Ureter (tissue), 1 donor: Measurements from ENCODE around the gene ZNF668. TPM values are rescaled to one million over a fixed set of nuclear protein-coding genes. Genes with fewer than 3 reads are reported as not detected.
"Not testable (repeated sequence)": the region's sequence is repeated elsewhere in the genome, so short reads cannot be mapped to it uniquely, and the experiment has no call there.

ENCODE experiments used
- DNase-seq: peaks from one replicate; pipeline ENCODE4 v3.0.0-alpha.2; 2020; ENCODE audit warnings: low spot score
- total RNA-seq: library from RNA; stranded (reverse); gene quantifications from one replicate; pipeline ENCODE4 v1.2.4, GENCODE V29; 2023
- donor health status: DM: yes; HTN: yes; CAD: no.

ZNF668 gene
- total RNA-seq, 1 donor from 2014 or later, result 12.8 TPM

DNA sequence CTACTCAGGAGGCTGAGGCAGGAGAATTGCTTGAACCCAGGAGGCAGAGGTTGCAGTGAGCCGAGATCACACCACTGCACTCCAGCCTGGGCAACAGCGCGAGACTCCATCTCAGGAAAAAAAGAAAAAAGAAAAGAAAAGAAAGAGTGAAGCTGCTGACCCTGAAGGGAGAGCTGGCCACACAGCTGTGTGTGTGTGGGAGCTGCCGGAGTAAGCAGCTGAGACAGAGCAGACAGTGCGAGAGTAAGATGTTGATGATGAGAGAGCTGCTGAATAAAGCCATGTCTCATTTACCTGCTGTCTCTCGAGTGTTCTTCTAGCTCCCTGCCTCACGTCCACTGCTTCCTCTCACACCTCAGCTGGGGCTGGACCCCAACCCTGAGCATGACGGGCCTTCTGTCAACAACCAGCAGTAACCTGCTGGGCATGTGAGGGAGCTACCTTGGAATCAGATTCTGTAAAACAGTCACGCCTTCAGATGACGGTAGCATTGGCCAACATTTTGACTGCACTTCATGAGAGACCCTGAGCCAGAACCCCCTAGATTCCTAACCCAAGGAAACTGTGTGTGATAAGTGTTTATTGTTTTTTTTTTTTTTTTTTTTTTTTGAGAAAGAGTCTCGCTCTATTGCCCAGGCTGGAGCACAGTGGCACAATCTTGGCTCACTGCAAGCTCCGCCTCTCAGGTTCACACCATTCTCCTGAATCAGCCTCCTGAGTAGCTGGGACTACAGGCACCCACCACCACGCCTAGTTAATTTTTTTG, 27.0 kb upstream of the ZNF668 start:
- not testable (repeated sequence) for DNase-seq

DNA sequence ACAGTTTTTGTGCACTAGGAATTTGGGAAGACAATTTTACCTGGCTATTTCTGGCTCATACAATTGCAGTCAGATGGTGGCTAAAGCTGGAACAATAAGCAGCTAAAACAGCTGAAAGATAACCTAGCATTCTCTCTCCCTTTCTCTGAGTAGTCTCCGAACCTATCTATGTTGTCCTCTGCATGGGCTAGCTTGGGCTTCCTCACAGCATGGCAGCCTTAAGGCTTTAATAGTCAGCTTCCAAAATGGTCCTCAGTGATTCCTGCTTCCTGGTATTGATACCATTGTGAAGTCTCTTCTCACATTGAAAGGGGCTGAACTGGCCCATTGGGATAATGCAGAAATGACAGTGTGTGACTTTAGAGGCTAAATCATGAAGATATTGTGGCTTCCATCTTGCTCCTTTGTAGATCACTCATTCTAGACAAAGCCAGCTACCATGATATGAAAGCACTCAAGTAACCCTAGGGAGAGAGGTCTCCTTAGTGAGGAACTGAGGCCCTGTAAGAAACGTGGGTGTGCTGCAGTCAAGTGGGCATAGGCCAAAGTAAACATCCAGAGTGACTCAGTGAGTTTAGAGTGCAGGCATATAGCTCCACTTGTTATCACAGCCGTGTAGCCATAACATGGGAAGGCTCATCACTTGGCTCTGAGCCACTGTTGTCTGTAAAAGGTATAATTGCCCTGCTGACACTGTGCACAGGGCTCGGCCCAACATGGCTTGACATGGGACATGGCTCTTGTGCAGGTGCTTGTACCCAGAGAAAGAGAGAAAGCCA, 26.0 kb upstream of the ZNF668 start:
- no peak for DNase-seq

DNA sequence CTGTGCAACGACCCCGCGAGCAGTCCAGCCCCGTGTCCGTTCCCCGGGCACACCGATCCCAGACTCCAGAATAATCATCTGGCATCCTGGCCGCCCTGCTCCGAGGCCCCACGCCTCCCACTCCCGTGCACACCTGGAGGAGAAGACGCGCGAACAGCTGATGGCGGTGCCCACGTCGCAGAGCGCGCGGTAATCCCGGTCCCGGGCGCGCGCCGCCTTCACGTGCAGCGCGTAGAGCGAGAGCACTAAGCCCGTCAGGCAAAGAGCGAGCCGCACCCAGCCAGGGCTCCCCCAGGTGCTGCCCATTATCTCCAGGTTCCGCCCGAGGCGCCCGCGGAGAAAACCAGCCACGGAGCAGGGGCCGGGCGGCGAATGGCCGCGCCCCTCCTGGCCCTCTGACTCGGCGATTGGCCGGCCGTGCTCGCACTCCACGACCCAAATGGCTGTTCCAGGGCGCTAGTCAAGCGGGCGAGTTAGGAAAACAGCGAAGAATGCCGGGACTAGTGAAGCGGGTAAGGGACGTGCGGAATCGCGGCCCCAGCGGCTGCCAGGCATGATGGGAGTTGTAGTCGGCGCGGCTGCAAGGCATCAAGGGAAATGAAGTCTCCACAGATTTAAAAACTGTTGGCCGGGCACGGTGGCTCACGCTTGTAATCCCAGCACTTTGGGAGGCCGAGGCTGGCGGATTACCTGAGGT, 20.5 kb upstream of the ZNF668 start, which contains the start of gene VKORC1:
Gene VKORC1 (minus strand): TSS at position 374 of the 697 bp plus-strand sequence. CDS start 68 bp downstream, at position 306.
- DNase-seq, result peak; percentile 94

DNA sequence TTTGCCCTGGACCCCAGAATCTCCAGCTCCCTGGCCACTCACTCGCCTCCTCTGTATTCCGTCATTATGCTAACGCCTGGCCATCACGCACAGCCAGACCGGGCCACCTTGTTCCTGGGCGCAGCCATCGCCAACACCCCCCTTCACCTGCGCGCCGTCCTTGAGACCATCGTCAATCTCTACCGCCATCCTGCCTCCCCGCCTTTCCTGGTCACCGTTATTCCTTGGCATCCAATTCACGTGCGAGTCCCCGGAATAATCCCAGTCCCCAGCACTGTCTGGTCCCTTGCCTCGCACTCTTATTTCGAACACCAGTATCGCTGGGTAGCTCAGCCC, 20.0 kb upstream of the ZNF668 start:
- no peak for DNase-seq

DNA sequence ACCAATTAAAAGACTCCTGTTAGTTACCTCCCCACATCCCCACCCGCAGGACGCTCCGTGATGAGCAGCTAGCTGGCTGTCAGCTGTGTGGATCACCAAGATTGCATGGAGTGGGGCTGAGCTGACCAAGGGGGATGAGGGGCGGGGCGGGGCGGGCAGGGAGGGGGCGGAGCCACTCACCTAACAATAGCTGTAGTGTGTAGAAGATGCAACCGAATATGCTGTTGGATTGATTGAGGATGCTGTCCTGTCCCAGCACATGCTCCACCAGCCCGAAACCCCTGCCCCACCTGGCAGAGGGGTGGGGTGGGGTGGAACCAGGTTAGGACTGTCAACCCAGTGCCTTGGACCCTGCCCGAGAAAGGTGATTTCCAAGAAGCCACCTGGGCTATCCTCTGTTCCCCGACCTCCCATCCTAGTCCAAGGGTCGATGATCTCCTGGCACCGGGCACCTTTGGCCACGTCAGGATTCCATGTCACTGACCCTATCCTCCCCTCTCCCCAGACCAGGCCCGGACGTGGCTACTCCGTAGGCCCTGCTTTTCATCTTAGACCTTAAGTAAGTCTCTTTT, 19.2 kb upstream of the ZNF668 start:
- no peak for DNase-seq

DNA sequence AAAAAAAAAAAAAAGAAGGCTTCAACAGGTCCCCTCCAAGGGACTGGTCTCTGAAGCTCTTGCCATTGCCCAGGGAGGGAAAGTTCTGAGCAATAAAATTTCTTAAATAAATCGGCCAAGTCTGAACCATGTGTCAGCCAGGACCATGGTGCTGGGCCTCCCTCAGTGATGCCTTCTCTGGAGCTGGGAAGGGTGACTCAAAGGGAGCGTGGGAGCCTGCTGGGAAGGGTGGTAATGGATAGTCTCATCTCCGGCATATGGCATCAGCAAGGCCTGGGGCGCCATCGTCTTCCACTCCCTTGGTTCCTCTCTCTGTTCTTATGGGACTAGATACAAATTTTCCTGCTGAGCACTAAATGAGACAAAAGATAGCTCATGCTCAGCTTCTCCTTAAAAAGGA, 18.3 kb upstream of the ZNF668 start:
- no peak for DNase-seq

DNA sequence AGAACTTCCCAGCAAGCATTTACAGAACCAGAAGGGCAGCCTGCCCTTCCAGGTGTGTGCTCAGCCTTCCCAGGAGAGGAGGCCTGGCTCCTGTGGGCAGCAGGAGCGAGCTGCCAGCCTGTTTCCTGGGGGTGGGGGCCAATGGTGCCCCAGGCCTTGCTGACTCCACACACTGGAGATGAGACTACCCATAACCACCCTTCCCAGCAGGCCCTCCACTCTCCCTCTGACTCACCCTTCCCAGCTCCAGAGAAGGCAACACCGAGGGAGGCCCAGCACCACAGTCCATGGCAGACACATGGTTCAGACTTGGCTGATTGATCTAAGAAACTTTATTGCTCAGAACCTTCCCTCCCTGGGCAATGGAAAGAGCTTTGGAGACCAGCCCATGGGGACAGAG, 16.5 kb upstream of the ZNF668 start:
- DNase-seq, result no peak

DNA sequence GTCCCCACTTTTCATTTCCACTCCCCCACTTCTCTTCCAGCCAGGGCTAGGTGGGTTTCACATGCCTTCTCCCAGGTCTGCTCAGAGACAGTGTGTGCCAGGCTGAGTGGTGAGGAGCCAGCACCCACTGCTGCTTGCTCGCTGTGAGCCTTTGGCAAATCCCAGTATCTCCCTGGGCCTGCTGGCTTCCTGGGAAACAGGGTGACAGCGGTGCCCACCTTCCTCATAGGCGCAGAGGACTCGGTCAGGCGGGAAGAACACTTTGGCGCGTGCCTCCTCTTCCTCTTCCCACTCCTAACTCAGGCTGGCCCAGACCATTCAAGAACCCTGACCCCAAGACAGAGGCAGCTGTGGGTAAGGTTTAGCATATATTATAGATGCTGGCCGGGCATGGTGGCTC, 15.2 kb upstream of the ZNF668 start:
- DNase-seq, result no peak

DNA sequence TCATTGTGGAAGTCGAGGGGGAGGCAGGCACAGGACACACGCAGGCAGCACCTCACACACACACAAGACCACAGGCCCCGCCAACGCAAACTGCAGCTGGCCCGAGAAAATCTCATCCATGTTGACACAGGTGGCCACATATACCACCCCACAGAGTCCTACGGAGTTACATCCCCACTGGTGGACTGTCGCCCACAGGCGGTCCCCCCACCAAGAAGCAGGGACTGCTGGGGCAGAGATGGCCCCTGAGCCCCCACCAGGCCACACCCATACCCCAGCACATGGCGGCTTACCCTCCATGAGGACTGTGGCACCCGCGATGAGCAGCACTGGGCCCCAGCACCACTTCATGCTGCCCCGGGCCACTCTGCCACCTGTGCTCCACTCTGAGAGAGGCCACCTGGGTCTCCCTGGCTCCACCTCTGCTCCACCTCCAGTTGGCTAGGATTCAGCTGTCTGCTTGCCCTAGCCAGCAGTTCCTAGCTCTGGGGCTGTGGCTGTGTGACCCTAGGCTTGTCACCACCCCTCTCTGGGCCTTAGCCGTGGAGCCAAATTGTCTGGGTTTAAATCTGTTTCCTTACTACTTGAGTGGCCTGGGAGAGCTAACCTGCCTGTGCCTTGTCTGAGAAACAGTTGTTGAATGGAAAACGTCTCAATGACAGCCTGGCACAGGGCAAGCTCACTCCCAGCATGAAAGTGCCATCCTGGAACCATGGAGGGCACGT, 14.6 kb upstream of the ZNF668 start, which contains the start of gene PRSS53:
Gene PRSS53 (minus strand): TSS at position 485 of the 725 bp plus-strand sequence. CDS start 134 bp downstream, at position 351.
- DNase-seq, result no peak

DNA sequence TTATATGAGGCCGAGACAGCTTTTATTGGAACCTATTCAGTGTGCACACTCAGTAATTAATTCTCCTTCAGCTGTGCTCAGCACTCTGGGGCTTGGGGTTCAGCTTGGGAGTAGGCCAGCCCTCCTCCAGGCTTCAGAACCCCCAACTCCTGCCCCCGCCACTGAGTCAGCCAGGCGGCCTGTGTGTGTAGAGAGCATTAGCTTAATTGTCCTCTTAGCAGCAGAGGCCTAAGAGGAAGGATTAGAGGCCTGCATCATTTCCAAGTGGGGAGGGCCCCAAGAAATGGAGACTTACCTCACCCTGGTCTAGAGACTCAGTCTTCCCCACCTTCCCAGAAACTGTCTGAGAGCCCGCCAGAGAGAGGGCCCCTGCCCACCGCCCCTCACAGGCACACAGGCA, 13.9 kb upstream of the ZNF668 start:
- DNase-seq, result no peak

DNA sequence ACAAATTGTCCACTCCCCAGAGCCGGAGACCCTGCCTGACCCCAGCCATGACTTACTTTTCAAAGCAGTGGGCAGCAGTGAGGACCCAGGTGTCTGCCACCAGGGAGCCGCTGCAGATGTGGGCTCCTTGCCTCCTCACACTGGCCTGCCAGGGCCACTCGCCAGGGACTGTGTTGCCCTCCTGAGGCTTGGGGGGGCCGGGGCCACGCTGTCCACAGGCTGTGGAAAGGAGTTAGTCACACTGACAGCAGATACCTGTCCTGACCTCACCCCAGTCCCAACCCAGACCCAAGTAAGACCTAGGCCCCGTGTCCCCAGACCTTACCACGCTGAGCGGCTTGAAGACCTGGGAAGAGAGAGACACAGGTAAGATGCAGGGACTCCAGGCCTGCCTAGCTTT, 13.4 kb upstream of the ZNF668 start:
- DNase-seq, result no peak

DNA sequence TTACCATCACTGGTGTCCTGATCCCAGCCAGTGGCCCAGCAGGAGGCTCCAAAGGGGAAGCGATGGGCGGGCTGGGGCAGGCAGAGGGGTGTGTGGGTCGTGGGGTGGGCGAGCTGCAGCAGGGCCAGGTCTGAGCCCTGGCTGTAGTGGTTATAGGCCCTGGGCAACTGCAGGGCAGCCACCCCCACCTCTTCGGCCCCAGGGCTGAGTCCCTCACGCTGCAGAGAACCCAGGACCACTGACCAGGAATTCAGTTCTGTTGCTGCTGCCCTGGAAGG, 12.5 kb upstream of the ZNF668 start:
- no peak for DNase-seq

DNA sequence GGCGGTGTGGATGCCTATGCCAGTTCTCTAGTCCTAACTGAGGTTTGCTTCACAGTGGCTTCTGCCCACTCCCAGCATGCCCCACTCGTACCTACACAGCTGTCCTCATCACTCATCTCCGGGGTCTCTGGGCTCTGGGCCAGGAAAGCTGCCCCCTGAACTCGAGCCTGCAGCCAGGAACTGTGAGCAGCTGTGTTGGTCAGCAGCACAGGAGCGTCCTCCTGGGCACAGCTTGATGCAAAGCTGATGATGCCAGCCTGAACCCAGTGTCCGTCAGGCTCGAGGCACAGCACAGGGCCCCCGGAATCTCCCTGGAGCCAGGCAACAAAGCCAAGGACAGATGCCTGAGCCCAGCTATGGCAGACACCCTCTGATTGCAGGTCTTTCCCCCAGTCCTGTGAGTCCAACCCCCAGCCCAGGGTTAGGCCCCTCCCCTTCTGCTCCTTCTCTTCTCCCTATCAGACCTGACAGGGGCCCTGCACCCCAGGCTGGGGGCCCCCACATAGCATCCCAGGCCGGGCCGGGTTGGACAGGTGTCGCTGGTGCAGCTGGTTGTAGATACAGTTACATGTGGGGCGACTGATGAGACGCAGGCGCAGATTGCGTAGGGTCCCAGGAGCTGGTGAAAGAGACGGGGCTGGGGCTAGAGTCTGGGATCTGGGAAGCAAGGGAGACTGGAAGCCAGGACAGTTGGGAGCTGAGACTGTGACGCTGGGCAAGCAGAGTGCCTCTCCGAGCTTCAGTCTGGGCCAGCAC, 12.0 kb upstream of the ZNF668 start:
- DNase-seq, result no peak

DNA sequence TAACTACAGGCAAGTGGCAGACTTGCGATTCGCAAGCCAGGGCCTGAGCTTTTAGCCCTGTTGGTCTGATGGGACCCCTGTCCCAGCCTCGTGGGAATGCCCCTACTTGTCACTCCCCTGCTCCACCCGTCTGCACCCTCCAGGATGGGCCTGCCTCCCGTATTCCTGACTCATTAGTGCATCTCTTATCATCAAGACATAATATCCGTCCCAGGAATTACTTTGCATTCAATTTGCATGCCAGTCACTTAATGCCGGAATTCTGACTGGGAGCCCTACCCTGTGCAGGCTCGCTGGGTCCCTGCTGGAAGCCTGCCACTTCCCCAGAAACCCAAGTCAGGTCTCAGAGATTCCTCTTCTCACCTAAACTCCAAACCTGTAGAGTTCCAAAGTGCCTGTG, 11.4 kb upstream of the ZNF668 start:
- no peak for DNase-seq

DNA sequence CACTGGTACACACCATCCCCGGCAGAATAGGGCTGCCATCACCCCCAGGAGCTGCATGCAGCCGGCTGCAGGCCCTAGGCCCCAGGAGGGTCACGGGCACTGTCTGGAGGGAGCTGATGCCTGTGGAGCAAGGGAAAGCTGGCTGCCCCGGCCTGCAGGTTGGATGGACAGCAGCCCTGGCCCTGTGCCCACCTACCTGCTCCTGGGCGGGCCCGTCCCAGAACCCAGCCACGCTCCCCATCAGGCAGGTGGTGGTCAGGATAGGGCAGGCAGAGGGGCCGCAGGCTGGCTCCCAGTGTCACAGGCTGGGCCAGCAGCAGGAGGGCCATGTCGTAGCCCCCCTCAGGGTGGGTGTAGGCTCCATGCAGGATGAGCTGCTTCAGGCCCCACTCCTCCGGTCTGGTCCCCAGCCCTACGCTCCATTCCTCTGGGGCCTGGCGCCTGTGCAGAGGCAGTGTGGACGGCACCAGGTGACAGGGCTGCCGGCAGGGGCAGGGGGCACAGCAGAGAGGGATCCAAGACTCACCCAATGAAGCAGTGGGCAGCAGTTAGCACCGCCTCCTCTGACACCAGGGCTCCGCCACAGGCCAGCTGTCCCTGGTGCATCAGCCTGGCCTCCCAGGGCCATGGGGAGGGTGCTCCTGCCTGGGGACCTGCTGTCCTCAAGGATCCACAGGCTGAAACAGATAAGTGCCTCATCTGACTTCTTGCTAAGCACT, 10.7 kb upstream of the ZNF668 start:
- no peak for DNase-seq

DNA sequence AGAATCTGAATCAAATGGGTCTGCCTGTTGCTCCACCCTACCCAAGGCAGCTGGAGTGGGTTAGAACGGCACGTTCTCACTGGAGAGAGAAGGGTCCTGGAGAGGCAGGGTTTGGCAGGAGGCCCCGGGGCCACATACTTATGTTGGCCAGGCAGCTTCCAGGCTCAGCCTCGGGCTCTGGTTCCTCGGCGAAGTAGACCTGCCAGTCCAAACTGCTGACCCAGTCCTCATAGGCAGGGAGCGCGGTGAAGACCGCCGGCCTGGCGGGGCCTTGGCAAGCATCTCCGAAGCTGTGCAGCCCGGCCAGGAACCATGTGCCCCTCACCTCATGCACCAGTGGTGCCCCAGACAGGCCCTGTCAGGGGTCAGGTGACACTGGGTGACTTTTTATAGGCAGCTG, 9.9 kb upstream of the ZNF668 start:
- no peak for DNase-seq

DNA sequence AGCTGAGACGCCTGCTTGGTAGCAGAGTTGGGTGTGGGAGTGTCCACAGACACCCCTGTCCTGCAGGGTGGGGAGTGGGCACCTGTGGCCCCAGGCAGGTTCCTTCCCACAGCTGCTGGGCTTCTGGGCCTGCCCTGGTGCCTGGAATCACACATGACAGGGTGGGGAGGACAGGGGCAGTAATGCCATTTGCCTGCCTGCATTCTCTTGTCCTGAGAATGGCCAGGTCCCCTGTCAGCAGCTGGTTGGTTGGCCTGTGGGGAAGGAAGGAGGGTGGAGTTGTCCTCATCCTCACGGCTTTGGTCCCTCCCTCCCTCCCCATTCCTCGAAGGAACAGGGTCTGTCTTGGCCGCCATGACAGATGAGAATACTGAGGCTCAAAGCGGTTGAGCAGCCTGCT, 9.5 kb upstream of the ZNF668 start:
- DNase-seq, result no peak

DNA sequence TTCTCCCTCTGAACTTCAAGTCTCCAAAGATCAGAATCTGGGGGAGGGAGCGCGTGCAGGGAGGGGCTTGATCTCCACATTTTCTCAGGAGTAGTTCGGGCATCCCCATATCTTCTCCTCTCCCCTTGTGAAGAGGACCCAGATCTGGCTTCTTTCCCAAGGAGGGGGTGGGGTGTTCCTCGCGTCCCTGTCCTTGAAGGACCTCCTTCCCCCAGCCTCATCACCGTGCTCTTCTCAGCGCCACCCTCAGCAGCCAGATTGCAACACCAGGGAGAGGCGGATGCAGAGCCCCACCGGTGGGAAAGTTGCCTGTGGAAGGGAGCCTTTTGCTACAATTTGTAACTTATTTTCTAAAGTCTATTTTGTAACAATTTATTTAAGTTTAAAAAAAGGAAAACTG, 9.0 kb upstream of the ZNF668 start:
- DNase-seq, result no peak

DNA sequence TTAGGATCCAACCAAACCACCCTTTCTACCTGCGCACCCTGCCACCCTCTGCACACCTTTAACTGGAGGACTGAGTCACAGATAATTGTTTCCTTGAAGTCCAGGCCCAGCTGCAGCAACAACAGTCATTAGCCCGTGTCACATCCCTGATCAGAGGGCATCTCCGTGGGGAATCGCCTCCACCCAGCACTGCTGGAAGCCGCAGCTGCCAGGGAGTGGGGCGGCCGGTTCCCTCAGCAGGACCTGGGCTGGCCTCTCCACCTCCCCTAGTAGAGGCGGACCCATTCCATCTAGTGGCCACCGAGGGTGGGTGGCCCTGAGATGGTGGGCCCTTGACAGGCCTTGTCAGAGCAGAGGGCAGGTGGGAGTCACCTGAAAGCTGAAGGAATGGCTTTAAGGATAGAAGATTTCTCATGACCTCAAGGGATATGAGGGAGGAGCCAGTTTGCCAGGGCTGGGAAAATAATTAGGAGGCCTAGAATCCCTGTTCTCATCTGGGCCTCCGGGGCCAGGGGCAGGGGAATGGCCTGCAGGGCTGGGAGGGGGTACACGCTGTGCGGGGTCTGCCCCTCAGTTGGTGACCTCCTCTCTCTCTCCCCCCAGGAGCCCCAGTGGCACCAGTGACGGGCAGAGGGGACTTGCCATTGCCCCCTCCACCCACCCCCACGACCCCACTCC, 8.5 kb upstream of the ZNF668 start:
- DNase-seq, result no peak
